Hepatocyte (in vitro differentiated cells): ENCODE results near the gene LIME1. TPM values are rescaled to one million over a fixed set of nuclear protein-coding genes. Genes with fewer than 3 reads are reported as not detected.

ENCODE experiments used
- DNase-seq: peaks from one replicate; pipeline ENCODE4 v3.0.0-alpha.2; 2016; ENCODE audit warnings: low spot score
- H2AFZ ChIP-seq: fragments of 200-600 bp; sonication (generic); 2 replicates; pipeline ENCODE4 v1.6.0; 2016; ENCODE audit warnings: antibody characterized with exemption, mild to moderate bottlenecking
- H3K27ac ChIP-seq: fragments of 200-600 bp; sonication (generic); 2 replicates; pipeline ENCODE4 v1.5.1; 2016; ENCODE audit warnings: mild to moderate bottlenecking
- H3K27me3 ChIP-seq: fragments of 200-600 bp; sonication (generic); 2 replicates; pipeline ENCODE4 v1.6.1; 2016
- H3K36me3 ChIP-seq: fragments of 200-600 bp; sonication (generic); replicated peaks from 2 replicates; pipeline ENCODE4 v1.5.1; 2016; ENCODE audit warnings: low read depth; ENCODE audit not compliant: insufficient read depth
- H3K4me1 ChIP-seq: fragments of 200-600 bp; sonication (generic); 2 replicates; pipeline ENCODE4 v1.5.1; 2016; ENCODE audit warnings: mild to moderate bottlenecking, moderate library complexity; ENCODE audit not compliant: insufficient read depth
- H3K4me2 ChIP-seq: fragments of 200-600 bp; sonication (generic); 2 replicates; pipeline ENCODE4 v1.6.0; 2016
- H3K4me3 ChIP-seq: fragments of 200-600 bp; sonication (generic); 2 replicates; pipeline ENCODE4 v1.5.1; 2016; ENCODE audit warnings: mild to moderate bottlenecking
- H3K79me2 ChIP-seq: fragments of 200-600 bp; sonication (generic); 2 replicates; pipeline ENCODE4 v1.6.0; 2017; ENCODE audit warnings: mild to moderate bottlenecking
- H3K9me2 ChIP-seq: fragments of 200-600 bp; sonication (generic); replicated peaks from 2 replicates; pipeline ENCODE4 v1.6.0; 2017; ENCODE audit warnings: mild to moderate bottlenecking; ENCODE audit not compliant: insufficient read depth
- H3K9me3 ChIP-seq: fragments of 200-600 bp; sonication (generic); 2 replicates; pipeline ENCODE4 v1.5.1; 2016; ENCODE audit warnings: low read depth, mild to moderate bottlenecking
- H4K20me1 ChIP-seq: fragments of 200-600 bp; sonication (generic); 2 replicates; pipeline ENCODE4 v1.6.0; 2016; ENCODE audit warnings: mild to moderate bottlenecking; ENCODE audit not compliant: insufficient read depth, poor library complexity, severe bottlenecking
- CTCF ChIP-seq: fragments of 200-600 bp; sonication (generic); IDR thresholded peaks from 2 replicates; pipeline ENCODE4 v1.5.1; 2016; ENCODE audit warnings: antibody characterized with exemption, mild to moderate bottlenecking; ENCODE audit not compliant: poor library complexity
- EZH2 ChIP-seq: fragments of 200-600 bp; sonication (generic); IDR thresholded peaks from 2 replicates; pipeline ENCODE4 v1.6.1; 2016; ENCODE audit warnings: antibody characterized with exemption, mild to moderate bottlenecking, borderline replicate concordance
- EZH2phosphoT487 ChIP-seq: fragments of 200-600 bp; sonication (generic); IDR thresholded peaks from one replicate; pipeline ENCODE4 v1.6.1; 2018; ENCODE audit warnings: antibody characterized with exemption, mild to moderate bottlenecking, low read depth, moderate library complexity; ENCODE audit not compliant: unreplicated experiment, severe bottlenecking
- WGBS: methylation state at CpG from one replicate; pipeline ENCODE4 v1.1.6; 2016; ENCODE audit warnings: low lambda C conversion rate; ENCODE audit errors: missing lambda C conversion rate; 5-methylcytosine and 5-hydroxymethylcytosine counted together
- polyA plus RNA-seq: library from polyadenylated mRNA; unstranded; fragments of >200 nt; fragmentation: Nextera tagmentation; extraction: Ambion mirVana; gene quantifications from 2 replicates; pipeline ENCODE4 v1.2.1, GENCODE V29; 2016
- total RNA-seq: library from RNA; depleted of rRNA; stranded (reverse); fragments of >200 nt; gene quantifications from 2 replicates; pipeline ENCODE4 v1.2.3, GENCODE V29; 2014

LIME1 gene
- total and polyA plus RNA-seq, 2 experiments from 2014 or later = 11.7 to 20.7 TPM

GRCh38 chr20:63734111-63734945 is 2.1 kb upstream of the LIME1 start:
- TF ChIP-seq EZH2phosphoT487 (no peak), EZH2 (no peak), CTCF (no peak)
- DNase-seq = no peak
- no peaks in the 10 kb centered on the region for H3K9me3 ChIP-seq
- H2AFZ ChIP-seq = no peak overlapping the region
- H3K4me3 ChIP-seq = no peak overlapping the region
- peaks cover 21% of the 10 kb centered on the region for H3K4me1 ChIP-seq
- peaks cover under 1% of the 10 kb centered on the region for H3K79me2 ChIP-seq
- no peak overlapping the region for H3K27ac ChIP-seq
- WGBS = 97% methylated on average over 25 of the region's 25 CpGs
- H3K27me3 ChIP-seq = no peaks in the 10 kb centered on the region
- H3K9me2 ChIP-seq = no peaks in the 10 kb centered on the region
- no peaks in the 10 kb centered on the region for H4K20me1 ChIP-seq
- no peak overlapping the region for H3K4me2 ChIP-seq
- no peaks in the 10 kb centered on the region for H3K36me3 ChIP-seq

- Histone ChIP-seq H3K27ac (no peak overlapping the region), H3K27me3 (no peaks in the 10 kb centered on the region), H3K9me2 (no peaks in the 10 kb centered on the region), H2AFZ (no peak overlapping the region), H3K36me3 (no peaks in the 10 kb centered on the region), H3K4me1 (peaks cover 21% of the 10 kb centered on the region), H4K20me1 (no peaks in the 10 kb centered on the region), H3K9me3 (no peaks in the 10 kb centered on the region), H3K4me2 (no peak overlapping the region), H3K4me3 (no peak overlapping the region), H3K79me2 (no peaks in the 10 kb centered on the region)
- WGBS = 92% methylated on average over 46 of the region's 48 CpGs
- no peak for TF ChIP-seq EZH2
- no peak for TF ChIP-seq EZH2phosphoT487
- no peak for TF ChIP-seq CTCF
- no peak for DNase-seq
Measured at GRCh38 chr20:63734946-63735858, 1.3 kb upstream of the LIME1 start.

- no peaks in the 10 kb centered on the region for H3K36me3 ChIP-seq
- H3K27me3 ChIP-seq = no peaks in the 10 kb centered on the region
- no peaks in the 10 kb centered on the region for H3K9me2 ChIP-seq
- H3K4me3 ChIP-seq = no peak overlapping the region
- no peaks in the 10 kb centered on the region for H4K20me1 ChIP-seq
- peaks cover 6% of the 10 kb centered on the region for H3K79me2 ChIP-seq
- peak overlapping the region; percentile 99 for H3K4me2 ChIP-seq
- no peak overlapping the region for H3K27ac ChIP-seq
- TF ChIP-seq CTCF (no peak), EZH2 (no peak), EZH2phosphoT487 (no peak)
- WGBS = 52% methylated on average over 29 of the region's 30 CpGs
- peaks cover 31% of the 10 kb centered on the region for H3K4me1 ChIP-seq
- no peak overlapping the region for H2AFZ ChIP-seq
- no peaks in the 10 kb centered on the region for H3K9me3 ChIP-seq
- peak; percentile 37 for DNase-seq
Measured at GRCh38 chr20:63736893-63737694, 630 bp downstream of the LIME1 start.
